DMS114 treated with DMSO at 0.1 percent for 48 hours (cell line): ENCODE results near the gene ATP5IF1.

Experiments
- DNase-seq: peaks from one replicate; lab custom pipeline; 2025; ENCODE audit not compliant: unreplicated experiment; lab: John Stamatoyannopoulos, UW

ATP5IF1 gene

DNA sequence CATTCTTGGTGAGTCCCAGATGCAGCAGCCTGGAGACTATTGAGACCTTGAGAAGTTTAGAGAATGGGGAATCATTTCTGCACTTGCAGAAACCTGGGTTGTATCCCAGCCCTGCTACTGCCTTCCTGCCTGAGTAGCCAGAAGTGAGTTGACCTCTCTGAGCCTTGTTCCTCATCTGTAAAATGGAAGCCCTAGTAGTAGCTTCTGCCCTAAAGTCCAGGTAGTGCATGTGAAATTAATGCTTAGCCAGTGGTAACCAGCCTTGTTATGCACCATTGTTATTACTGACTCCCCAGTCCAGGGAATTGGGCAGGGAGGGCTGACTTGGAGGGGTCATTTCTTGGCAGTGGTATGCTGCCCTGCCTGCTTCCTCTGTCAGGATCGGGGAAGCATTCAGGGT, 29.0 kb downstream of the ATP5IF1 start:
- no peak for DNase-seq

DNA sequence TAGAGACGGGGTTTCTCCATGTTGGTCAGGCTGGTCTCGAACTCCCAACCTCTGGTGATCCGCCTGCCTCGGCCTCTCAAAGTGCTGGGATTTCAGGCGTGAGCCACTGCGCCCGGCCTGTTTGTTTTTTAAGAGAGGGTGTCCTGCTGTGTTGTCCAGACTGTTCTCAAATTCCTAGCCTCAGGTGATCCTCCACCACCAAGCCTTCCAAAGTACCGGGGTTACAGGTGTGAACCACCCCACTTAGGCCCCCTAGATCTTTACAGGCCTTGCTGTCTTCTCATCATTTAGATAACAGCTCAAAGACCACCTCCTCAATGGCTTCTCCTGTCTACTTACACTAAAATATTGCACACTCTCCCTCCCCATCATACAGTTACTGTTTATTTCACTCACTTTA, 29.7 kb downstream of the ATP5IF1 start:
- no peak for DNase-seq

DNA sequence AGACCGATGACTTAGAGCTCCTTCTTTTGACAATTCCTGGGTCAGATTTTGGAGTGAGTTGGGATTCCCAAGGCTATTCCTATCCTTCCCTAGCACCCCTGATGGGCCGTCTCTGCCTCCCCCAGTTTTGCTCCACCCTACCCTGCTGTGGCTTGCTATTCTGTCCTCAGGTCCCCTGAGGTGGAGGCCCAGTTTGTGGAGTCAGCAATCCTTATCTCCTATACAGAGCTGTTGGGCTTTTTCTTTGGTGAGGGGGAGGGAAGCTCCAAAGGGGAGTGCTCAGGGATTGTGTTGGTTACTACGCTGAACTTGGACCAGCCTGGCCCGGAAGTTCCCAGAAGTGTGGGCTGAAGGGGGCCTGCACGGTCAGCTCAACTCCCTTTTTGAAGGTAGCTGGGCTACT, 31.0 kb downstream of the ATP5IF1 start:
- no peak for DNase-seq

DNA sequence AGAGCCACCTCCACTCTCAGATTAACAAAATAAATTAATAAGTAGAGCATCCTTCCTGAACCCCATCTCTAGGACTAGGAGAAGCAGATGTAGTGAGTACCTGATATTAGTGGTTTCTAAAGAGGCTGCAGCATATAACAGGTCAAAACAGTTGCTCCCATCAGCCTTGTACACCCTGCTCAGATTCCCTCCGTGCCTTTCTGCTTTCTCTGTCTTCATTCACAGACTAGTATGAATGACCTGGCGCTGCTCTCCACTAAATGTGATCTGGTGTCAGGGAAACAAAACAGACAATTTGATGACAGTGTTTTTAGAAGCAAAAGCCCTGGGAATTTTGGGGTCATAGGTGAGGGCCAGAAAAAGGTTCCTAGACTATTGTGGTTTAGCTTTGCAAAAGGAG, 31.7 kb downstream of the ATP5IF1 start:
- DNase-seq = no peak

DNA sequence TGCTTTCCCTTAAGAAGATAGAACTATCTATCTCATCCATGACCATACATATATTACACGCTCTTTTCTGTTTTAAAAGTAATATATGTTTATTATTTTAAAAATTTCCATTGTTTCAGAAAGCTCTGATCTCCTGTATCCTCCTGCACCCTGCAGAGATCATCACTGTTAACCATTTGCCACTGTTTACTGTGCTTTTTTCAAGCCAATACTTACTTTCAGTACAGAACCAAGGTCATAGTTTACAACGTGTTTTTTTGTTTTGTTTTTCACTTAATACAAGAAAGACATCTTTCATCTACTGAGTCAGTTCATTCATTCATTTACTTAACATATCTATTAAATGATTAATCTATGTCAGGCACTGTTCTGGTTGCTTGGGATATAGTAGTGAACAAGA, 33.6 kb downstream of the ATP5IF1 start:
- no peak for DNase-seq

DNA sequence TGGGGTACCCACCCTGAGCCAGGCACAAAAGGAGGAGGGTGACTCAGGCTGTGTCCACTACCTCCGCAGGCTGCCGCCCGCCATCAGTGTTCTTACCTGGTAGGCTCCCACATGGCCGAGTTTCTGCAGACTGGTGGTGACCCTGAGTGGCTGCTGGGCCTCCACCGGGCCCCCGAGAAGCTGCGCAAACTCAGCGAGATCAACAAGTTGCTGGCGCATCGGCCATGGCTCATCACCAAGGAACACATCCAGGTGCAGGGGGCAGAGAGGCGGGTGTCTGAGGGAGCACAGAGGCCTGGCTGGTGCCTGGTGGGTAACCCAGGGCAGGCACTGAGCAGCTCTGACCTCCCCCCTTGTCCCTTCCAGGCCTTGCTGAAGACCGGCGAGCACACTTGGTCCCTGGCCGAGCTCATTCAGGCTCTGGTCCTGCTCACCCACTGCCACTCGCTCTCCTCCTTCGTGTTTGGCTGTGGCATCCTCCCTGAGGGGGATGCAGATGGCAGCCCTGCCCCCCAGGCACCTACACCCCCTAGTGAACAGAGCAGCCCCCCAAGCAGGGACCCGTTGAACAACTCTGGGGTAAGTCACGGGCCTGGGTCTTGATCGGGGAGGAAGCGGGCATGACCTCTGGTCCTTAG, 36.4 kb downstream of the ATP5IF1 start:
- DNase-seq = no peak

DNA sequence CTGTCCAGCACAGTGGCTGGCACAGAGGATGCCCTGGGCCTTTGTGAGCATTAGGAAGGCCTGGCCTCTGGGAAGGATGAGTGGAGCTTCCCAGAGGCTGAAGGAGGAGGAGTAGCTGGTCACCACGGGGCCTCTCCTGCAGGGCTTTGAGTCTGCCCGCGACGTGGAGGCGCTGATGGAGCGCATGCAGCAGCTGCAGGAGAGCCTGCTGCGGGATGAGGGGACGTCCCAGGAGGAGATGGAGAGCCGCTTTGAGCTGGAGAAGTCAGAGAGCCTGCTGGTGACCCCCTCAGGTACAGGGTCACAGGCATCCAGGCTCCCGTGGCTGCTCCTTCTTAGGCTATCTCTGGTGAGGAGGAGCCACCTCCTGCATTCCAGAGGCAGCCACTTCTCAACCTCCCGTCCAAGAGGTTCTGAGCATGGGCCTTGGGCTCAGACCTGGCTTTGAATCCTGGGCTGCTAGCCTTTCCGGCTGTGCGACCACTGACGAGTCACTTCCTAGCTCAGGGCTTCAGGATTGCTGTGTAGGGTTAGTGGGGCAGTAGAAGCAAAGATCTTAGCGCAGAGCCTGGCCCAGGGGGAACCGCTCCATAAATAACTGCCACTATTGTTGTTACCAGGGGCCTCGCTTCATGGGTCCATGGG, 37.4 kb downstream of the ATP5IF1 start:
- DNase-seq = no peak

DNA sequence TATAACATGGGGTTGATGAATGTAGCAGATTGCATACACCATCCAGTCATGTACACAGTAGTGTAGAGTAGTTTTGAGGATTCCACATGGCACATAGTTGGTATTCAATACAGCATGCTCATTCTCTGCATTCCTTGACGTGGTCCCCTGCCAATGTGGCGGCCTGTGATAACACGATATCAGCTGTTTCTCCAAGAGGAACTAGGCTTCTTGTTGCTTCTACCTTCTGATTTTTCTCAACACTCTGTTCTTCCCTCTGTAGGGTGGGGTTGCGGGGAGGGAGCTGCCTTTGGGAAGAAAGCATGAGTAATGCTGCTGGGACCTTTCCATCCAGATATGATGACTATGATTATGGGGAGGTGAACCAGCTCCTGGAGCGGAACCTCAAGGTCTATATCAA, 42.8 kb downstream of the ATP5IF1 start:
- no peak for DNase-seq

DNA sequence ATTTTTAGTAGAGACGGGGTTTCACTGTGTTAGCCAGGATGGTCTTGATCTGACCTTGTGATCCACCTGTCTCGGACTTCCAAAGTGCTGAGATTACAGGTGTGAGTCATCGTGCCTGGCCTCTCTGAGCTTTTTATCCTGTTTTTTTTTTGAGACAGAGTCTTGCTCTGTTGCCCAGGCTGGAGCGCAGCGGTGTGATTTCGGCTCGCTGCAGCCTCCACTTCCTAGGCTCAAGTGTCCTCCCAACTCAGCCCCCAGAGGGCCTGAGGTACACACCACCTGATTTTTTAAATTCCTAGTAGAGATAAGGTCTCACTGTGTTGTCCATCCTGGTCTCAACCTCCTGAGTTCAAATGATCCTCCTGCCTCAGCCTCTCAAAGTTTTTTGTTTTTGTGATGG, 43.8 kb downstream of the ATP5IF1 start:
- no peak for DNase-seq

DNA sequence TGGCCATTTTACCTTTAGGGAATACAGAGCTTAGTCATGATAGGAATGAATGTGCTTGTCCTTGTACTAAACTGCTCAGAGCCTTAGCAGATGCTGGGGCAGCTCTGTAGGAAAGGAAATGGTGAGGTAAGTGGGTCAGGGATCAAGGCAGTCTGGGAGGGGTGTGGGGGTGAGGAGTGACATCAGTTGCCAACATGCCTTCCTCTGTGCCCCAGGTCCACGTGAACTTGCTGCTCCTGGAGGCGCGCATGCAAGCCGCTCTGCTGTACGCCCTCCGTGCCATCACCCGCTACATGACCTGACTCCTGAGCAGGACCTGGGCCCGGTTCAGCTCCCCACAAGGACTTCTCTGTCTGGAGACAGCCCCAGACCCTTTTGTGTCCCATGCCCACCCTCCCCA, 44.6 kb downstream of the ATP5IF1 start:
- no peak for DNase-seq

DNA sequence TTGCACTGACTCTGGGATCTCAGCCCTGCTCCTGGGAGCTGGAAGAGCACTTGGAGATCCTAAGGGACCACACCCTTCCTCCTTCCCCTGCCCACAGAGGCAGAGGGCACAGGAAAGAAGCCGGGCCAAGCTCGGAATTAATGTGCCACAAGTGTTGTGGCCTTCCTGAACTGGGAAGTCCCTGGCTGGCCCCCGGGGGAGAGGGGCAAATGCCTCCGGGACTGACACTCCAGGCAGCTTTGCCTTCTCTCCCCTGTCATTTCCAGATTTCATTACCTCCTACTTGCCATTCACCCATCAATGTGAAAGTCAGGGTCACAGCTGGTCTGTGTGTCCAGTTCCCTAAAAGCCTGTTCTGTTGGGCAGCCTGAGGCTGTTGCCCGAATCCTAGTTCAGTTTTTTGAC, 45.1 kb downstream of the ATP5IF1 start:
- no peak for DNase-seq

DNA sequence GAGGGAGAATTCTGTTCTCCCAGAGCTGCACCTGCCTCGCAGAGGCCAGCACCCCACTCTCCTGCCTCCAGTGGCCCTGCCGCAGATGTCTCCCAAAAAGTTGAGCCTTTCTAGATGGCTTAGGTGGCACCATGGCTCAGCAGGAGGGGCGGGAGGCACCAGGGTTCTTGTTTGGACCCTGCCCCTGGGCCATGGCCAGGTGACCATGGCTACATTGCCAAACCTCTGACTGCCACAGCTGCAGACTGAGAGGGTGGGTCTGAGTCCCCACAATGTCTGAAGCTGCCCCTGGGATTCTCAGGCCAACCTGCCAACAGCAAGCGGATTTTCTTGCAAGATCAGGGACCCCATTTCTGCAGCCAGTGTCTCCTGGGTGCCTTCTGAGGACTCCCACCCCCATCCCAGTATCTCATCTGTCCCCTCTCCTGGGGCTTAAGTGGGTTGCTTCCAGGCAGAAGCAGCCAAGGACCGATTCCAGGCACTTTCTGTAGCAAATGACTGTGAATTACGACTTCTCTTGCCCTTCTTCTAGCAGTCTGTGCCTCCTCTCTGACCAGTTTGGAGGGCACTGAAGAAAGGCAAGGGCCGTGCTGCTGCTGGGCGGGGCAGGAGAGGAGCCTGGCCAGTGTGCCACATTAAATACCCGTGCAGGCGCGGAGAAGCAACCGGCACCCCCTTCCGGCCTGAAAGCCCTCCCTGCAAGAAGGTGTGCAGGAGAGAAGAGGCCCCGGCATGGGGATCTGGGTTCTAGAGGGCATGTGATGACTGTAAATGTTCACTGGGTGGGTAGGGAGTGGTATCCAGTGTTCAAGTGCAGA, 45.9 kb downstream of the ATP5IF1 start:
- DNase-seq = no peak

DNA sequence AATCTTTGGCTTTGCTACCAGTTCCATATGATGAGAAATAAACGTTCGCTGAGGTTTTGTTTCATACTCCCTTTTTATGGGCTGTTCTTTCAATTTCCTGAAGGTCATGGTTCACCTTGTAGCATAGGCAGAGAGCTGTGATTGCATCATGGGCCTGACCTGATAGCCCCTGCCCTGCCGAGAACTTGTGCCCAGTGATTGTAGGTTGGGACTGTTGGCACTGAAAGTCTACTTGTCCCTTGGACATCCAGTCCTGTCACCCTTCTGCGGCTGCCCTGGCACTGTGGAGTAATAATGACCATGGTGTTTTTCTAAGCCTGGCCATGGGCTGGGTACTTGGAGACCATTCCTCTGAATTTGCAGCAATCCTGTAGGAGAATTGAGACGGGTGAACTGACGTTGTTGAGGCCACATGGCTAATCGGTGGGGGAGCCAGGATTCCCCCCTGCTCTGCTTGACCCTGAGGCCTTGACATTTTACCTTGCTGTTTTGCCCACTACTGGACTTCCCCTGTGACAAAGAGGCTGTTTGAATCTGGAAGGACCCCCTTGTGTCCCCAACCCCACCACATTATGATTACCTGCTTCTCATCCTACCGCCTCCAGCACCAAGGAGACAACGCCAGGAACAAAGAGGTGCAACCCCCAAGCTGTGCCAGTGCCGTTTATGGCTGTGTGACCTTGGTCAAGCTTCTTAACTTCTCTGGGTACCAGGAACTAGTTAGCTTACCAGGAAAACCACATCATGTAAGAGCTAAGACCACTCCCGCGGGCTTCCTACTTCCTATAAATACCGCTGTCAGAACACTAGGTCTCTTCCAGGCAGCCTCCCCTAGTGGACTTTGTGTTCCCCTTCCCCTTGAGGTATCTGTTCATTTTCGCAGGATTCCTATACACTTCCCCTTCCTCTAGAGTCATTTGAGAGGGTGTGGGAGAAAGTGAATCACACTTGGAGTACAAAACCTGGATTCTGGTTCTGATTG, 46.8 kb downstream of the ATP5IF1 start:
- DNase-seq = no peak

DNA sequence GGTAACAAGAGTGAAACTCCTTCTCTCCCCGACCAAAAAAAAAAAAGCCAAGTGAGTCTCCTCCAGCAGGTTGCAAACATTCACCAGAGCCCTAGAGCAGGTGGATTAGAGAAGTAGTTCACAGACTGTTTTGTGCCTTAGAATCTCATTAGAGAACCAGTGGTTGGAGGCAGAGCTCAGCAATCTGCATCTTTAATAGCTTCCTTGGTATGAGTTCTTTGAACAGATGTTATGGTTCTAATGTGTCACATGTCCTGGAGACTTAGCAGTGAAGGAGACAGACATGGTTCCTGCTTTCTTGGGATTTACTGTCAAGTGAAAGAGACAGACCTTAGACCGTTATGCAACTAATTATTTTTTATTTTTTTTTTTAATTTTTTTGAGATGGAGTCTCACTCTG, 50.2 kb downstream of the ATP5IF1 start:
- DNase-seq = no peak
